Measurements from ENCODE around the gene B4GALT6. TPM values are rescaled to one million over a fixed set of nuclear protein-coding genes. Genes with fewer than 3 reads are reported as not detected.

B4GALT6 gene
- total and polyA plus RNA-seq, 2 of the 8 experiments (the other 6 are each of a cell fraction or from before 2014, with no cell fraction given), result 6.3 to 41.5 TPM

DNA sequence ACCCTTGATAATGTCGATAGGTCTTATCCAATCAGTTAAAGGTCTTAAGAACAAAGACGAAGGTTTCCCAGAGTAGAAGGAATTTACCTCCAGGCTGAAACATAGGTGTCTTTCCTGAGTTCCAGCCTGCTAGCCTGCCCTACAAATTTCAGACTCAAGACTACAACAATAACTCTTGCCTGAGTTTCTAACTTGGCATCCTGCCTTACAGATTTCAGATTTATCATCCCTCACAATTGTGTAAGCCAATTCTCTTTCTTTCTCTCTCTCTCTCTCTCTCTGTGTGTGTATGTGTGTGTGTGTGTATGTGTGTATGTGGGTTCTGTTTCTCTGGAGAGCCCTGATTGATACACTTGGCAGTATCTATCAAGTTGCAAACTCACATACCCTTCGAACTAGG, 37.2 kb upstream of the B4GALT6 start (continued):
- TF ChIP-seq, protein P1, sequence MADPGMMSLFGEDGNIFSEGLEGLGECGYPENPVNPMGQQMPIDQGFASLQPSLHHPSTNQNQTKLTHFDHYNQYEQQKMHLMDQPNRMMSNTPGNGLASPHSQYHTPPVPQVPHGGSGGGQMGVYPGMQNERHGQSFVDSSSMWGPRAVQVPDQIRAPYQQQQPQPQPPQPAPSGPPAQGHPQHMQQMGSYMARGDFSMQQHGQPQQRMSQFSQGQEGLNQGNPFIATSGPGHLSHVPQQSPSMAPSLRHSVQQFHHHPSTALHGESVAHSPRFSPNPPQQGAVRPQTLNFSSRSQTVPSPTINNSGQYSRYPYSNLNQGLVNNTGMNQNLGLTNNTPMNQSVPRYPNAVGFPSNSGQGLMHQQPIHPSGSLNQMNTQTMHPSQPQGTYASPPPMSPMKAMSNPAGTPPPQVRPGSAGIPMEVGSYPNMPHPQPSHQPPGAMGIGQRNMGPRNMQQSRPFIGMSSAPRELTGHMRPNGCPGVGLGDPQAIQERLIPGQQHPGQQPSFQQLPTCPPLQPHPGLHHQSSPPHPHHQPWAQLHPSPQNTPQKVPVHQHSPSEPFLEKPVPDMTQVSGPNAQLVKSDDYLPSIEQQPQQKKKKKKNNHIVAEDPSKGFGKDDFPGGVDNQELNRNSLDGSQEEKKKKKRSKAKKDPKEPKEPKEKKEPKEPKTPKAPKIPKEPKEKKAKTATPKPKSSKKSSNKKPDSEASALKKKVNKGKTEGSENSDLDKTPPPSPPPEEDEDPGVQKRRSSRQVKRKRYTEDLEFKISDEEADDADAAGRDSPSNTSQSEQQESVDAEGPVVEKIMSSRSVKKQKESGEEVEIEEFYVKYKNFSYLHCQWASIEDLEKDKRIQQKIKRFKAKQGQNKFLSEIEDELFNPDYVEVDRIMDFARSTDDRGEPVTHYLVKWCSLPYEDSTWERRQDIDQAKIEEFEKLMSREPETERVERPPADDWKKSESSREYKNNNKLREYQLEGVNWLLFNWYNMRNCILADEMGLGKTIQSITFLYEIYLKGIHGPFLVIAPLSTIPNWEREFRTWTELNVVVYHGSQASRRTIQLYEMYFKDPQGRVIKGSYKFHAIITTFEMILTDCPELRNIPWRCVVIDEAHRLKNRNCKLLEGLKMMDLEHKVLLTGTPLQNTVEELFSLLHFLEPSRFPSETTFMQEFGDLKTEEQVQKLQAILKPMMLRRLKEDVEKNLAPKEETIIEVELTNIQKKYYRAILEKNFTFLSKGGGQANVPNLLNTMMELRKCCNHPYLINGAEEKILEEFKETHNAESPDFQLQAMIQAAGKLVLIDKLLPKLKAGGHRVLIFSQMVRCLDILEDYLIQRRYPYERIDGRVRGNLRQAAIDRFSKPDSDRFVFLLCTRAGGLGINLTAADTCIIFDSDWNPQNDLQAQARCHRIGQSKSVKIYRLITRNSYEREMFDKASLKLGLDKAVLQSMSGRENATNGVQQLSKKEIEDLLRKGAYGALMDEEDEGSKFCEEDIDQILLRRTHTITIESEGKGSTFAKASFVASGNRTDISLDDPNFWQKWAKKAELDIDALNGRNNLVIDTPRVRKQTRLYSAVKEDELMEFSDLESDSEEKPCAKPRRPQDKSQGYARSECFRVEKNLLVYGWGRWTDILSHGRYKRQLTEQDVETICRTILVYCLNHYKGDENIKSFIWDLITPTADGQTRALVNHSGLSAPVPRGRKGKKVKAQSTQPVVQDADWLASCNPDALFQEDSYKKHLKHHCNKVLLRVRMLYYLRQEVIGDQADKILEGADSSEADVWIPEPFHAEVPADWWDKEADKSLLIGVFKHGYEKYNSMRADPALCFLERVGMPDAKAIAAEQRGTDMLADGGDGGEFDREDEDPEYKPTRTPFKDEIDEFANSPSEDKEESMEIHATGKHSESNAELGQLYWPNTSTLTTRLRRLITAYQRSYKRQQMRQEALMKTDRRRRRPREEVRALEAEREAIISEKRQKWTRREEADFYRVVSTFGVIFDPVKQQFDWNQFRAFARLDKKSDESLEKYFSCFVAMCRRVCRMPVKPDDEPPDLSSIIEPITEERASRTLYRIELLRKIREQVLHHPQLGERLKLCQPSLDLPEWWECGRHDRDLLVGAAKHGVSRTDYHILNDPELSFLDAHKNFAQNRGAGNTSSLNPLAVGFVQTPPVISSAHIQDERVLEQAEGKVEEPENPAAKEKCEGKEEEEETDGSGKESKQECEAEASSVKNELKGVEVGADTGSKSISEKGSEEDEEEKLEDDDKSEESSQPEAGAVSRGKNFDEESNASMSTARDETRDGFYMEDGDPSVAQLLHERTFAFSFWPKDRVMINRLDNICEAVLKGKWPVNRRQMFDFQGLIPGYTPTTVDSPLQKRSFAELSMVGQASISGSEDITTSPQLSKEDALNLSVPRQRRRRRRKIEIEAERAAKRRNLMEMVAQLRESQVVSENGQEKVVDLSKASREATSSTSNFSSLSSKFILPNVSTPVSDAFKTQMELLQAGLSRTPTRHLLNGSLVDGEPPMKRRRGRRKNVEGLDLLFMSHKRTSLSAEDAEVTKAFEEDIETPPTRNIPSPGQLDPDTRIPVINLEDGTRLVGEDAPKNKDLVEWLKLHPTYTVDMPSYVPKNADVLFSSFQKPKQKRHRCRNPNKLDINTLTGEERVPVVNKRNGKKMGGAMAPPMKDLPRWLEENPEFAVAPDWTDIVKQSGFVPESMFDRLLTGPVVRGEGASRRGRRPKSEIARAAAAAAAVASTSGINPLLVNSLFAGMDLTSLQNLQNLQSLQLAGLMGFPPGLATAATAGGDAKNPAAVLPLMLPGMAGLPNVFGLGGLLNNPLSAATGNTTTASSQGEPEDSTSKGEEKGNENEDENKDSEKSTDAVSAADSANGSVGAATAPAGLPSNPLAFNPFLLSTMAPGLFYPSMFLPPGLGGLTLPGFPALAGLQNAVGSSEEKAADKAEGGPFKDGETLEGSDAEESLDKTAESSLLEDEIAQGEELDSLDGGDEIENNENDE (IDR thresholded peaks at IDR 0.05; ENCODE audit: insufficient replicate concordance, low read length), result no peak
- TF ChIP-seq EZH2 (IDR thresholded peaks at IDR 0.05; ENCODE audit: low read depth, low read length, severe bottlenecking), result no peak
- TF ChIP-seq, protein P2, sequence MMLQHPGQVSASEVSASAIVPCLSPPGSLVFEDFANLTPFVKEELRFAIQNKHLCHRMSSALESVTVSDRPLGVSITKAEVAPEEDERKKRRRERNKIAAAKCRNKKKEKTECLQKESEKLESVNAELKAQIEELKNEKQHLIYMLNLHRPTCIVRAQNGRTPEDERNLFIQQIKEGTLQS (IDR thresholded peaks at IDR 0.05; ENCODE audit: insufficient read depth, low read depth, low read length), result no peak
- no peak for TF ChIP-seq RXRA (IDR thresholded peaks at IDR 0.05; ENCODE audit: insufficient read depth, low read depth, low read length)
- no peak for TF ChIP-seq SP2 (IDR thresholded peaks at IDR 0.05; ENCODE audit: low read length)
- no peak for TF ChIP-seq RBBP5 (IDR thresholded peaks at IDR 0.05; ENCODE audit: borderline replicate concordance, low read depth, low read length)
- TF ChIP-seq E2F6 (IDR thresholded peaks at IDR 0.05), result no peak

All from H1 (cell line).